Panc1 (cell line): ENCODE measurements around the gene UVSSA. TPM values are rescaled to one million over a fixed set of nuclear protein-coding genes. Genes with fewer than 3 reads are reported as not detected.

Experiments used
- ATAC-seq: fragments of 200-7000 bp; cut with Tn5 transposase; 2 replicates; pipeline ENCODE4 v1.9.1; 2020; ENCODE audit warnings: mild to moderate bottlenecking, moderate library complexity
- BruUV-seq: library from RNA; stranded (reverse); fragments of 400-500 nt; replicated peaks from 2 replicates; lab custom pipeline; 2021; lab: Mats Ljungman, UMichigan
- CTCF ChIA-PET: fragments of 300-600 bp; sonication (Branson Sonifier 250); formaldehyde crosslinking; loops from one replicate; lab custom pipeline; 2022; ENCODE audit warnings: antibody characterized with exemption; lab: Charles Lee
- POLR2A ChIA-PET: fragments of 300-600 bp; sonication (Branson Sonifier 250); formaldehyde crosslinking; loops from one replicate; lab custom pipeline; 2022; ENCODE audit warnings: antibody characterized with exemption; lab: Charles Lee
- DNase-seq: peaks from one replicate; pipeline ENCODE4 v3.0.0-alpha.2; 2010; ENCODE audit warnings: low read depth, low spot score
- H3K27ac ChIP-seq: 2 replicates; pipeline ENCODE4 v1.5.1; 2011; ENCODE audit warnings: mild to moderate bottlenecking, low read length, inconsistent platforms
- H3K27me3 ChIP-seq: fragments of 200-500 bp; sonication (Bioruptor generic); 2 replicates; pipeline ENCODE4 v1.6.0; 2014; ENCODE audit warnings: low read length, inconsistent platforms; ENCODE audit not compliant: control insufficient read depth, insufficient read depth
- H3K36me3 ChIP-seq: fragments of 200-500 bp; sonication (Bioruptor generic); 2 replicates; pipeline ENCODE4 v1.5.1; 2014; ENCODE audit warnings: inconsistent platforms, mild to moderate bottlenecking, low read length, moderate library complexity; ENCODE audit not compliant: control insufficient read depth, insufficient read depth
- H3K4me1 ChIP-seq: 2 replicates; pipeline ENCODE4 v1.5.1; 2011; ENCODE audit warnings: inconsistent platforms, mild to moderate bottlenecking, low read length, moderate library complexity; ENCODE audit not compliant: control insufficient read depth, insufficient read depth
- H3K4me3 ChIP-seq, 2 experiments: 2 replicates each; pipeline ENCODE4 v1.5.1; 2011 to 2012; ENCODE audit warnings: low read depth in 2 of 2, low read length in 2 of 2, mild to moderate bottlenecking in 2 of 2, inconsistent platforms in 1 of 2, moderate library complexity in 1 of 2
- H3K9me3 ChIP-seq: fragments of 200-500 bp; sonication (Bioruptor generic); 2 replicates; pipeline ENCODE4 v1.5.1; 2014; ENCODE audit warnings: low read depth, mild to moderate bottlenecking, inconsistent platforms, low read length, moderate library complexity; ENCODE audit not compliant: control insufficient read depth, insufficient read depth
- POLR2AphosphoS5 ChIP-seq: IDR thresholded peaks from 2 replicates; pipeline ENCODE4 v1.6.1; 2012; ENCODE audit warnings: mild to moderate bottlenecking, low read depth, low read length, moderate library complexity
- SIN3A ChIP-seq: IDR thresholded peaks from 2 replicates; pipeline ENCODE4 v1.6.1; 2012; ENCODE audit warnings: low read depth, mild to moderate bottlenecking, low read length, moderate library complexity, borderline replicate concordance; ENCODE audit not compliant: insufficient read depth
- TCF7L2 ChIP-seq: IDR thresholded peaks from 2 replicates; pipeline ENCODE4 v1.6.1; 2011; ENCODE audit warnings: mild to moderate bottlenecking, low read depth, low read length, inconsistent platforms
- in situ Hi-C: cut with HindIII; loops from 2 replicates; pipeline ENCODE4 v1.10.0; 2016; ENCODE audit warnings: low sequenced_read_pairs, low pct_unique_long_range_greater_than_20kb
- intact Hi-C: fragments of 100-400 bp; cut with micrococcal nuclease; formaldehyde crosslinking; loops from one replicate; pipeline ENCODE4 v1.10.0; 2022; ENCODE audit not compliant: unreplicated experiment
- total RNA-seq: library from RNA; stranded (reverse); gene quantifications from one replicate; pipeline ENCODE4 v1.2.1, GENCODE V29; 2021; ENCODE audit not compliant: unreplicated experiment
- TF ChIP-seq, protein P1 (sequence below), 2 experiments: IDR thresholded peaks; 2 replicates each; pipeline ENCODE4 v1.6.1; 2011 to 2012; ENCODE audit warnings: low read depth in 2 of 2, control low read depth in 1 of 2, low read length in 1 of 2, mild to moderate bottlenecking in 1 of 2, moderate library complexity in 1 of 2; ENCODE audit not compliant: insufficient read depth in 1 of 2
- TF ChIP-seq, protein P2 (sequence below): fragments of 450-650 bp; IDR thresholded peaks from 2 replicates; pipeline ENCODE4 v1.5.1; 2017; ENCODE audit warnings: mild to moderate bottlenecking

Gene UVSSA
- total RNA-seq, 1 experiment from 2014 or later: 23.4 TPM

DNA sequence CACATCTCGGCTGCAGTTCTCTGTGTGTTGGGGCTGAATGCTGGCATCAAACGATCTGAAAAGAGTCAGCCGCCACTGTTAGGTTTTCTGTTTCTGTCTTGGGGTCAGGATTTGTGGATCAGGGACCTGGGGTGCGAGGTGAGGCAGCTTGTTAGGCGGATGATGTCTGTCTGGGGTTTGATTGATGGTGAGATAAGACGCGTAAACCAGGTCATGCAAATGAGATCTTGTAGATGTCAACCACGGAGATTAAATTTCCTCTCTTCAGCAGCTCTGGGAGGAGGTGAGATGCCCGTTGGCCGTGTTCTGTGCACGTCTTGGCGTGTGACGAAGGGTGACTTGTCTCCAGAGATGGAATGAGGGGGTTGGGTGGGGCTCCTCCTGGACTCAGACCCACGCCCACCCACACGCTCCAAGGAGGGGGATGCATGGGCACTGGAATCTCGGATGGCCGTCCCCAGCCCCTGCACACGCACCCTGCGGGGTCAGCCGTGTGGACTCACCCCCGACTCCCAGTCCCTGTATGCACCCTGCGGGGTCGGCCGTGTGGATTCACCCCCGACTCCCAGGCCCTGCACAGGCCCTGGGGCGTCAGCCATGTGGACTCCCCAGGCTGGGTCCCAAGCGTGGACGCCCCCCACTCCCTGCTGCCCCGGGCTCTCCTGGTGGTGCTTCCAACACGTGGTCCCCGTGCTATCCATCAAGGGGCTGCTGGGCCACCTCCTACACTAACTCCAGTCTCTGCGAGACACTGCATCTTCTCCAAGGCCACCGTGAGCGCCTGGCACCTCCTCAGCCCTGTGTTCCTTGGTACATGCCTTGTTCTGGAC lies 16.0 kb upstream of the UVSSA start:
- no peaks in the 10 kb centered on the region for H3K9me3 ChIP-seq
- in situ Hi-C loops: no loop called here
- intact Hi-C loops: no loop called here
- DNase-seq (no peak), ATAC-seq (no peak)
- BruUV-seq: TSS peak; percentile 66
- no peaks in the 10 kb centered on the region for H3K27me3 ChIP-seq
- ChIA-PET CTCF (no interaction called here), POLR2A (no interaction called here)
- H3K27ac ChIP-seq: no peak overlapping the region
- no peaks in the 10 kb centered on the region for H3K4me1 ChIP-seq
- no peaks in the 10 kb centered on the region for H3K36me3 ChIP-seq
- TF ChIP-seq, protein P1, sequence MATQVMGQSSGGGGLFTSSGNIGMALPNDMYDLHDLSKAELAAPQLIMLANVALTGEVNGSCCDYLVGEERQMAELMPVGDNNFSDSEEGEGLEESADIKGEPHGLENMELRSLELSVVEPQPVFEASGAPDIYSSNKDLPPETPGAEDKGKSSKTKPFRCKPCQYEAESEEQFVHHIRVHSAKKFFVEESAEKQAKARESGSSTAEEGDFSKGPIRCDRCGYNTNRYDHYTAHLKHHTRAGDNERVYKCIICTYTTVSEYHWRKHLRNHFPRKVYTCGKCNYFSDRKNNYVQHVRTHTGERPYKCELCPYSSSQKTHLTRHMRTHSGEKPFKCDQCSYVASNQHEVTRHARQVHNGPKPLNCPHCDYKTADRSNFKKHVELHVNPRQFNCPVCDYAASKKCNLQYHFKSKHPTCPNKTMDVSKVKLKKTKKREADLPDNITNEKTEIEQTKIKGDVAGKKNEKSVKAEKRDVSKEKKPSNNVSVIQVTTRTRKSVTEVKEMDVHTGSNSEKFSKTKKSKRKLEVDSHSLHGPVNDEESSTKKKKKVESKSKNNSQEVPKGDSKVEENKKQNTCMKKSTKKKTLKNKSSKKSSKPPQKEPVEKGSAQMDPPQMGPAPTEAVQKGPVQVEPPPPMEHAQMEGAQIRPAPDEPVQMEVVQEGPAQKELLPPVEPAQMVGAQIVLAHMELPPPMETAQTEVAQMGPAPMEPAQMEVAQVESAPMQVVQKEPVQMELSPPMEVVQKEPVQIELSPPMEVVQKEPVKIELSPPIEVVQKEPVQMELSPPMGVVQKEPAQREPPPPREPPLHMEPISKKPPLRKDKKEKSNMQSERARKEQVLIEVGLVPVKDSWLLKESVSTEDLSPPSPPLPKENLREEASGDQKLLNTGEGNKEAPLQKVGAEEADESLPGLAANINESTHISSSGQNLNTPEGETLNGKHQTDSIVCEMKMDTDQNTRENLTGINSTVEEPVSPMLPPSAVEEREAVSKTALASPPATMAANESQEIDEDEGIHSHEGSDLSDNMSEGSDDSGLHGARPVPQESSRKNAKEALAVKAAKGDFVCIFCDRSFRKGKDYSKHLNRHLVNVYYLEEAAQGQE (IDR thresholded peaks at IDR 0.05; ENCODE audit: insufficient read depth in 1 of 2, low read depth in 2 of 2, low read length in 1 of 2): no peak
- H3K4me3 ChIP-seq: no peak overlapping the region

DNA sequence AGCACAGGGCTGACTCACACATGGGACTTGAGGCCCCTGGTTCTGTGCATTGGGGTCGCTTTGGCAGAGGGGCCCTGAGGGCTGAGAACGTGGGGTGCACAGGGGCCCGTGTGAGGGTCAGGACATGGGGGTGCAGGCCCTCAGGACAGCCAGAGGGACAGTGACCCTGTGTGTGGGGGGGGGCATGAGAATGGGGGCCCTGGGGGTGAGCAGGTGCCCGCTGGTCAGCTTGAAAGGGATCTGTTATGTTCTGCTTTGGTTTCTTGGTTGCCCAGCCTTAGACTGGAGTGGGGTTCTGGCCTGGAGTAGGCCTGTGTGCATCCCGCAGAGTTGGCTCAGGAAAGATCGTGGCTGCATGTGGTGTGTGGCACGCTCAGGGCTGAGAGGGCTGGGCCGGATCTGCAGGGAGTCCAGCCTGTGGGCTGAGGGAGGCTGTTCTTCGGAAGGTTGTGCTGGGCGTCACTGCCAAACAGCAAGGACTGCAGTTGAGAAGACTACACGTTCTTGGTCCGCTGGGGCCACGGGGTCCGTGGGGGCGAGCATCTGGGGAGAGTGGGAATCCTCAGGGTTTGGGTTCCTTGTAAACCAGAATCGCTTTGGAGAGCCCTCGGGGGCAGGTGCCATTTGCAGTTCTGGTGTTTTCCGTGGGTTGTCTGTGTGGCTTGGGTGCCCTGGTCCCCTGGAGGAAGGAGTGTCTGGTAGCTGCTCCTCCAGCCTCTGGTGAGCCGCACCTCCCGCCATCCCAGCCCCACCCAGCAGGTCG lies 15.2 kb upstream of the UVSSA start:
- no peak for ATAC-seq
- Histone ChIP-seq H3K27ac (no peak overlapping the region), H3K36me3 (no peaks in the 10 kb centered on the region), H3K27me3 (no peaks in the 10 kb centered on the region), H3K4me3 (no peak overlapping the region), H3K4me1 (no peaks in the 10 kb centered on the region), H3K9me3 (no peaks in the 10 kb centered on the region)
- in situ Hi-C loops (no loop called here), intact Hi-C loops (no loop called here)
- ChIA-PET POLR2A (no interaction called here), CTCF (no interaction called here)
- no peak for DNase-seq
- TF ChIP-seq SIN3A: no peak
- no TSS peak for BruUV-seq

DNA sequence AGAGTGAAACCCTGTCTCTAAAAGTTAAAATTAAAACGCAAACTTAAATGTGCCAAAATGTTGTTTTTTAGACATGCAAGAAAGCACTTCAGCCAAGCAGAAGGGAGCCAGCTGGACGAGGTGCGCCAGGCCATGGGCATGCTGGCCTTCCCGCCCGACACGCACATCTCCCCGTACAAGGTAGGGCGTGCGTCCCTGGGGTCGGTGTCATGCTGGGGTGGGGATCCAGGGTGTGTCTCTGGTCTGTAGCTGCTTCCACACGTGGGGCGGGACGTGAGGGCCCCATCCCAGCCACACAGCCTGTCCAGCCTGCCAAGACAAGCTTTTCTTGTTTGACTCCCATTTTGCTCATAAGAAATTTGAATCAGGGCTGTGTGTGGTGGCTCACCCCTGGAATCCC lies 14.3 kb upstream of the UVSSA start:
- POLR2A ChIA-PET: interaction anchor here (0.6 kb wide), 1 partner anchor 38 kb away, joined by 6 read pairs; no protein-coding TSS in a partner anchor
- in situ Hi-C loops (no loop called here), intact Hi-C loops (no loop called here)
- Histone ChIP-seq H3K36me3 (no peaks in the 10 kb centered on the region), H3K4me3 (no peak overlapping the region), H3K9me3 (no peaks in the 10 kb centered on the region), H3K4me1 (no peaks in the 10 kb centered on the region), H3K27me3 (no peaks in the 10 kb centered on the region), H3K27ac (no peak overlapping the region)
- TF ChIP-seq POLR2AphosphoS5 (no peak), SIN3A (no peak), TCF7L2 (no peak)
- TF ChIP-seq, protein P1 (IDR thresholded peaks at IDR 0.05; ENCODE audit: insufficient read depth in 1 of 2, low read depth in 2 of 2, low read length in 1 of 2): no peak
- TF ChIP-seq, protein P2, sequence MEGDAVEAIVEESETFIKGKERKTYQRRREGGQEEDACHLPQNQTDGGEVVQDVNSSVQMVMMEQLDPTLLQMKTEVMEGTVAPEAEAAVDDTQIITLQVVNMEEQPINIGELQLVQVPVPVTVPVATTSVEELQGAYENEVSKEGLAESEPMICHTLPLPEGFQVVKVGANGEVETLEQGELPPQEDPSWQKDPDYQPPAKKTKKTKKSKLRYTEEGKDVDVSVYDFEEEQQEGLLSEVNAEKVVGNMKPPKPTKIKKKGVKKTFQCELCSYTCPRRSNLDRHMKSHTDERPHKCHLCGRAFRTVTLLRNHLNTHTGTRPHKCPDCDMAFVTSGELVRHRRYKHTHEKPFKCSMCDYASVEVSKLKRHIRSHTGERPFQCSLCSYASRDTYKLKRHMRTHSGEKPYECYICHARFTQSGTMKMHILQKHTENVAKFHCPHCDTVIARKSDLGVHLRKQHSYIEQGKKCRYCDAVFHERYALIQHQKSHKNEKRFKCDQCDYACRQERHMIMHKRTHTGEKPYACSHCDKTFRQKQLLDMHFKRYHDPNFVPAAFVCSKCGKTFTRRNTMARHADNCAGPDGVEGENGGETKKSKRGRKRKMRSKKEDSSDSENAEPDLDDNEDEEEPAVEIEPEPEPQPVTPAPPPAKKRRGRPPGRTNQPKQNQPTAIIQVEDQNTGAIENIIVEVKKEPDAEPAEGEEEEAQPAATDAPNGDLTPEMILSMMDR: no peak
- ATAC-seq: no peak
- BruUV-seq: no TSS peak
- CTCF ChIA-PET: no interaction called here
- DNase-seq: no peak
